HepG2 (cell line): ENCODE measurements around the gene PCDHGB2. TPM values are rescaled to one million over a fixed set of nuclear protein-coding genes. Genes with fewer than 3 reads are reported as not detected.
"Not testable (repeated sequence)": the region's sequence is repeated elsewhere in the genome, so short reads cannot be mapped to it uniquely, and the experiment has no call there.

Experiments
- ATAC-seq: fragments of 200-7000 bp; cut with Tn5 transposase; 3 replicates; pipeline ENCODE4 v1.9.1; 2020; ENCODE audit warnings: mild to moderate bottlenecking, moderate library complexity
- BruUV-seq: library from RNA; stranded (reverse); fragments of 400-500 nt; replicated peaks from 2 replicates; lab custom pipeline; 2021; lab: Mats Ljungman, UMichigan
- CTCF ChIA-PET: fragments of 300-600 bp; formaldehyde crosslinking; extraction: SDS; loops from one replicate; lab custom pipeline; 2021; ENCODE audit warnings: low total read pairs, inconsistent platforms, low intra/inter-chr PET ratio; lab: Yijun Ruan, JAX
- POLR2A ChIA-PET: fragments of 350-600 bp; sonication (Branson Sonifier 250); formaldehyde crosslinking; loops from one replicate; lab custom pipeline; 2020; ENCODE audit warnings: antibody characterized with exemption, inconsistent platforms; lab: Yijun Ruan, JAX
- DNase-seq: peaks from one replicate; pipeline ENCODE4 v3.0.0-alpha.2; 2015; ENCODE audit warnings: low spot score
- FAIRE-seq: peaks from 3 replicates; lab custom pipeline; 2011; peaks lifted over from hg19 to GRCh38; lab: Jason Lieb, UNC
- H2AFZ ChIP-seq: one replicate; pipeline ENCODE4 v1.6.1; 2011; ENCODE audit warnings: low read length, inconsistent platforms
- H3K27ac ChIP-seq: fragments of 300-600 bp; 3 replicates; pipeline ENCODE4 v1.8.0; 2011; ENCODE audit warnings: mixed run types, mild to moderate bottlenecking, mixed read lengths, low read length, inconsistent platforms; ENCODE audit not compliant: insufficient read depth; ENCODE audit errors: extremely low read length
- H3K27me3 ChIP-seq, 2 experiments: fragments of 200-600 bp in 1 of 2; 2 replicates in 1 of 2; 3 replicates in 1 of 2; pipeline versions ENCODE4 v1.6.0 to v1.8.0; 2011; ENCODE audit warnings: low read length in 2 of 2, mild to moderate bottlenecking in 2 of 2, moderate library complexity in 2 of 2, inconsistent platforms in 1 of 2; ENCODE audit not compliant: insufficient read depth in 2 of 2, control insufficient read depth in 1 of 2
- H3K36me3 ChIP-seq, 2 experiments: fragments of 200-600 bp in 1 of 2; replicated peaks in 1 of 2; 2 replicates in 1 of 2; 3 replicates in 1 of 2; pipeline versions ENCODE4 v1.5.1 to v1.8.0; 2011; ENCODE audit warnings: low read length in 2 of 2, inconsistent platforms in 1 of 2; ENCODE audit not compliant: insufficient read depth in 2 of 2, control insufficient read depth in 1 of 2
- H3K4me1 ChIP-seq: 2 replicates; pipeline ENCODE4 v1.5.1; 2012; ENCODE audit warnings: low read length, inconsistent platforms; ENCODE audit not compliant: insufficient read depth
- H3K4me2 ChIP-seq: 2 replicates; pipeline ENCODE4 v1.6.0; 2011; ENCODE audit warnings: low read depth, low read length, inconsistent platforms
- H3K4me3 ChIP-seq, 3 experiments: fragments of 200-600 bp in 1 of 3; sonication (generic), shearing (Covaris generic) in 1 of 3; replicated peaks in 1 of 3; 2 replicates each; pipeline ENCODE4 v1.5.1; 2011 to 2016; ENCODE audit warnings: low read length in 3 of 3, inconsistent platforms in 2 of 3, low read depth in 2 of 3, mild to moderate bottlenecking in 2 of 3, control low read depth in 1 of 3, mixed read lengths in 1 of 3; ENCODE audit not compliant: insufficient read depth in 1 of 3
- H3K79me2 ChIP-seq: one replicate; pipeline ENCODE4 v1.6.1; 2011; ENCODE audit warnings: low read length, inconsistent platforms; ENCODE audit not compliant: insufficient read depth
- H3K9ac ChIP-seq: 2 replicates; pipeline ENCODE4 v1.6.0; 2011; ENCODE audit warnings: mild to moderate bottlenecking, low read depth, low read length, inconsistent platforms; ENCODE audit not compliant: insufficient read depth
- H3K9me3 ChIP-seq: 2 replicates; pipeline ENCODE4 v1.5.1; 2012; ENCODE audit warnings: mild to moderate bottlenecking, low read length
- H4K20me1 ChIP-seq: 2 replicates; pipeline ENCODE4 v1.6.0; 2011; ENCODE audit warnings: inconsistent platforms, mild to moderate bottlenecking, low read length, moderate library complexity; ENCODE audit not compliant: insufficient read depth
- KDM2A ChIP-seq: sonication (generic); formaldehyde crosslinking; IDR thresholded peaks from 2 replicates; pipeline ENCODE4 v1.4.0; 2020; ENCODE audit warnings: low read depth, missing genetic modification reagents, borderline replicate concordance
- PHF8 ChIP-seq: sonication (generic); formaldehyde crosslinking; IDR thresholded peaks from 2 replicates; pipeline ENCODE4 v1.5.0; 2020; ENCODE audit warnings: missing genetic modification reagents
- RAD21 ChIP-seq: fragments of 450-650 bp; formaldehyde crosslinking; IDR thresholded peaks from 2 replicates; pipeline ENCODE4 v1.5.0; 2020; ENCODE audit warnings: mild to moderate bottlenecking
- STAG1 ChIP-seq: sonication (generic); formaldehyde crosslinking; IDR thresholded peaks from 2 replicates; pipeline ENCODE4 v1.4.0; 2020; ENCODE audit warnings: missing genetic modification reagents
- ZNF687 ChIP-seq: sonication (generic); formaldehyde crosslinking; IDR thresholded peaks from 2 replicates; pipeline ENCODE4 v1.5.1; 2020; ENCODE audit warnings: mild to moderate bottlenecking, missing genetic modification reagents, moderate library complexity
- ZNF800 ChIP-seq: sonication (generic); formaldehyde crosslinking; IDR thresholded peaks from 2 replicates; pipeline ENCODE4 v1.4.0; 2020; ENCODE audit warnings: missing genetic modification reagents
- WGBS: methylation state at CpG from one replicate; pipeline ENCODE4 v1.1.6; 2017; ENCODE audit warnings: low lambda C conversion rate; 5-methylcytosine and 5-hydroxymethylcytosine counted together
- in situ Hi-C: cut with HindIII; loops from 2 replicates; pipeline ENCODE4 v1.10.0; 2017; ENCODE audit warnings: low pct_unique_long_range_greater_than_20kb; ENCODE audit not compliant: extremely low pct_ligation_motif_present
- intact Hi-C: fragments of 100-400 bp; cut with micrococcal nuclease; formaldehyde crosslinking; loops from one replicate; pipeline ENCODE4 v1.10.0; 2022; ENCODE audit not compliant: unreplicated experiment
- polyA plus RNA-seq, 8 experiments: library from polyadenylated mRNA; depleted of rRNA in 3 of 8; stranded (reverse) in 7 of 8; unstranded in 1 of 8; fragments of >200 nt; fragmentation: Illumina TruSeq in 4 of 8; extraction: Trizol in 4 of 8; gene quantifications; 2 replicates each; pipeline versions ENCODE4 v1.2.1 to v1.2.3, GENCODE V29; 2011 to 2016; ENCODE audit warnings: low read depth in 4 of 8, missing spikeins in 1 of 8, mixed read lengths in 1 of 8; ENCODE audit not compliant: insufficient read depth in 1 of 8
- total RNA-seq, 5 experiments: library from RNA; depleted of rRNA; stranded (reverse); fragments of >200 nt; fragmentation: Illumina TruSeq; extraction: Trizol; gene quantifications; 2 replicates each; pipeline ENCODE4 v1.2.3, GENCODE V29; 2016; ENCODE audit warnings: low read depth in 1 of 5
- TF ChIP-seq, protein P1 (sequence below): sonication (generic); formaldehyde crosslinking; IDR thresholded peaks from 2 replicates; pipeline ENCODE4 v1.5.0; 2020; ENCODE audit warnings: mild to moderate bottlenecking, missing genetic modification reagents, moderate library complexity

The PCDHGB2 gene
- total and polyA plus RNA-seq, 2 of the 13 experiments (the other 11 are each of a cell fraction or from before 2014, with no cell fraction given) = 0.64 to 0.82 TPM

GRCh38 chr5:141387557-141388311, 27.9 kb downstream of the PCDHGB2 start, which contains the start of gene PCDHGB4:
TSS of gene PCDHGB4 (plus strand) at chr5:141387698. CDS start at chr5:141387885, 187 bp downstream.
- WGBS = 46% methylated on average over 18 of the region's 40 CpGs
- FAIRE-seq = peak; percentile 44
- in situ Hi-C loops, intact Hi-C loops, H3K4me1 ChIP-seq, H3K9ac ChIP-seq, H4K20me1 ChIP-seq, H3K27me3 ChIP-seq, H3K27ac ChIP-seq, H2AFZ ChIP-seq, H3K36me3 ChIP-seq, H3K79me2 ChIP-seq: not testable (repeated sequence)
- peak; percentile 96 for ATAC-seq
- TF ChIP-seq KDM2A (CRISPR knock-in tag) (peak; percentile 31; the same call in 1 of the 2 replicates), PHF8 (0 out of 2 replicates have a peak, but pooled peaks have one; percentile 19), ZNF687 (CRISPR knock-in tag) (peak; percentile 3; the same call in 1 of the 2 replicates), RAD21 (CRISPR knock-in tag) (peak; percentile 59), STAG1 (CRISPR knock-in tag) (peak; percentile 64), ZNF800 (CRISPR knock-in tag) (peak; percentile 46; the same call in 1 of the 2 replicates)
- TF ChIP-seq, protein P1, sequence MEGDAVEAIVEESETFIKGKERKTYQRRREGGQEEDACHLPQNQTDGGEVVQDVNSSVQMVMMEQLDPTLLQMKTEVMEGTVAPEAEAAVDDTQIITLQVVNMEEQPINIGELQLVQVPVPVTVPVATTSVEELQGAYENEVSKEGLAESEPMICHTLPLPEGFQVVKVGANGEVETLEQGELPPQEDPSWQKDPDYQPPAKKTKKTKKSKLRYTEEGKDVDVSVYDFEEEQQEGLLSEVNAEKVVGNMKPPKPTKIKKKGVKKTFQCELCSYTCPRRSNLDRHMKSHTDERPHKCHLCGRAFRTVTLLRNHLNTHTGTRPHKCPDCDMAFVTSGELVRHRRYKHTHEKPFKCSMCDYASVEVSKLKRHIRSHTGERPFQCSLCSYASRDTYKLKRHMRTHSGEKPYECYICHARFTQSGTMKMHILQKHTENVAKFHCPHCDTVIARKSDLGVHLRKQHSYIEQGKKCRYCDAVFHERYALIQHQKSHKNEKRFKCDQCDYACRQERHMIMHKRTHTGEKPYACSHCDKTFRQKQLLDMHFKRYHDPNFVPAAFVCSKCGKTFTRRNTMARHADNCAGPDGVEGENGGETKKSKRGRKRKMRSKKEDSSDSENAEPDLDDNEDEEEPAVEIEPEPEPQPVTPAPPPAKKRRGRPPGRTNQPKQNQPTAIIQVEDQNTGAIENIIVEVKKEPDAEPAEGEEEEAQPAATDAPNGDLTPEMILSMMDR (CRISPR knock-in tag) = peak; percentile 66
- Histone ChIP-seq H3K4me3 (peak within 1 kb of the TSS in 2 of 3 experiments; percentile 39 to 50; a peak in 4 of 6 replicates), H3K4me2 (peak within 1 kb of the TSS; percentile 51), H3K9me3 (peaks cover 18% of the 10 kb centered on the region)
- TSS peak; percentile 47 for BruUV-seq
- peak; percentile 16 for DNase-seq
- POLR2A ChIA-PET = interaction anchor here (1.2 kb wide), 1 partner anchor 67 kb away, joined by 3 read pairs; the partner anchor contains the start of gene TAF7
- CTCF ChIA-PET = interaction anchor here (0.6 to 1.5 kb wide), 3 partner anchors 137 to 177 kb away, joined by 3 to 8 read pairs (median 3); no protein-coding TSS in a partner anchor
